Caco-2 (cell line): ENCODE data around the gene PHF21B. TPM values are rescaled to one million over a fixed set of nuclear protein-coding genes. Genes with fewer than 3 reads are reported as not detected.

Source experiments
- BruUV-seq: library from RNA; stranded (reverse); fragments of 400-500 nt; replicated peaks from 2 replicates; lab custom pipeline; 2021; lab: Mats Ljungman, UMichigan
- CTCF ChIA-PET: fragments of 300-600 bp; sonication (Branson Sonifier 250); formaldehyde crosslinking; loops from one replicate; lab custom pipeline; 2022; ENCODE audit warnings: antibody characterized with exemption; lab: Charles Lee
- POLR2A ChIA-PET: fragments of 300-600 bp; sonication (Branson Sonifier 250); formaldehyde crosslinking; loops from one replicate; lab custom pipeline; 2022; ENCODE audit warnings: antibody characterized with exemption; lab: Charles Lee
- DNase-seq, 2 experiments: peaks; one replicate each; pipeline versions ENCODE4 v3.0.0 to v3.0.0-alpha.2; 2020 to 2022
- H3K27me3 ChIP-seq: replicated peaks from 2 replicates; pipeline ENCODE4 v1.6.0; 2011; ENCODE audit warnings: low read length; ENCODE audit not compliant: control insufficient read depth, insufficient read depth
- H3K36me3 ChIP-seq: 2 replicates; pipeline ENCODE4 v1.5.1; 2011; ENCODE audit warnings: low read length; ENCODE audit not compliant: control insufficient read depth, insufficient read depth
- H3K4me1 ChIP-seq: fragments of 250-450 bp; sonication (Bioruptor Pico); 2 replicates; pipeline ENCODE4 v1.5.1; 2020; ENCODE audit warnings: mild to moderate bottlenecking
- H3K4me3 ChIP-seq: 2 replicates; pipeline ENCODE4 v1.5.1; 2011; ENCODE audit warnings: low read depth, mild to moderate bottlenecking, control low read depth, low read length
- H3K9me3 ChIP-seq: fragments of 250-450 bp; sonication (Bioruptor Pico); 2 replicates; pipeline ENCODE4 v1.5.1; 2020; ENCODE audit warnings: mild to moderate bottlenecking, moderate library complexity
- H3K27ac Mint-ChIP-seq: one replicate; pipeline ENCODE4 v1.8.0; 2022; ENCODE audit warnings: mixed read lengths; ENCODE audit not compliant: unreplicated experiment
- H3K27me3 Mint-ChIP-seq: one replicate; pipeline ENCODE4 v1.8.0; 2022; ENCODE audit warnings: mixed read lengths; ENCODE audit not compliant: insufficient read depth, unreplicated experiment
- H3K36me3 Mint-ChIP-seq: one replicate; pipeline ENCODE4 v1.8.0; 2022; ENCODE audit warnings: mild to moderate bottlenecking, mixed read lengths; ENCODE audit not compliant: insufficient read depth, unreplicated experiment
- H3K4me1 Mint-ChIP-seq: one replicate; pipeline ENCODE4 v1.8.0; 2022; ENCODE audit warnings: low read depth, mixed read lengths; ENCODE audit not compliant: unreplicated experiment
- H3K4me3 Mint-ChIP-seq: one replicate; pipeline ENCODE4 v1.8.0; 2022; ENCODE audit warnings: mild to moderate bottlenecking, moderate library complexity, mixed read lengths; ENCODE audit not compliant: unreplicated experiment
- H3K9me3 Mint-ChIP-seq: one replicate; pipeline ENCODE4 v1.8.0; 2022; ENCODE audit warnings: mixed read lengths; ENCODE audit not compliant: unreplicated experiment
- CTCF ChIP-seq, 2 experiments: fragments of 200-600 bp in 1 of 2; IDR thresholded peaks; 1 replicate in 1 of 2; 2 replicates in 1 of 2; pipeline versions ENCODE4 v1.5.1 to v1.8.0; 2011 to 2022; ENCODE audit warnings: antibody characterized with exemption in 1 of 2, control low read depth in 1 of 2, inconsistent platforms in 1 of 2, low read depth in 1 of 2, low read length in 1 of 2, mild to moderate bottlenecking in 1 of 2, moderate library complexity in 1 of 2; ENCODE audit not compliant: insufficient read depth in 1 of 2, severe bottlenecking in 1 of 2, unreplicated experiment in 1 of 2
- intact Hi-C: fragments of 100-400 bp; cut with micrococcal nuclease; formaldehyde crosslinking; loops from one replicate; pipeline ENCODE4 v1.10.0; 2022; ENCODE audit not compliant: unreplicated experiment
- total RNA-seq: library from RNA; stranded (reverse); gene quantifications from 2 replicates; pipeline ENCODE4 v1.2.3, GENCODE V29; 2022

The PHF21B gene
- total RNA-seq, 1 experiment from 2014 or later: 0.98 TPM

- H3K4me3 ChIP-seq: no peak overlapping the region
- ChIA-PET CTCF (interaction anchor here (0.5 kb wide), 1 partner anchor 186 kb away, joined by 4 read pairs; no protein-coding TSS in a partner anchor), POLR2A (no interaction called here)
- H3K27me3 ChIP-seq: peaks cover 1% of the 10 kb centered on the region
- H3K27me3 Mint-ChIP-seq: peaks cover 25% of the 10 kb centered on the region
- H3K27ac Mint-ChIP-seq: no peak overlapping the region
- no peak for DNase-seq
- no peaks in the 10 kb centered on the region for H3K4me1 ChIP-seq
- no peak overlapping the region for H3K4me3 Mint-ChIP-seq
- no peaks in the 10 kb centered on the region for H3K4me1 Mint-ChIP-seq
- no TSS peak for BruUV-seq
- TF ChIP-seq CTCF (IDR thresholded peaks at IDR 0.05; ENCODE audit: insufficient read depth in 1 of 2, low read depth in 1 of 2, low read length in 1 of 2, severe bottlenecking in 1 of 2, unreplicated experiment in 1 of 2): no peak
- H3K36me3 Mint-ChIP-seq: no peaks in the 10 kb centered on the region
- no peaks in the 10 kb centered on the region for H3K9me3 Mint-ChIP-seq
- H3K9me3 ChIP-seq: no peaks in the 10 kb centered on the region
- no peaks in the 10 kb centered on the region for H3K36me3 ChIP-seq
- intact Hi-C loops: no loop called here
Observed at GRCh38 chr22:44938886-44939285, 70.9 kb downstream of the PHF21B start.

DNA sequence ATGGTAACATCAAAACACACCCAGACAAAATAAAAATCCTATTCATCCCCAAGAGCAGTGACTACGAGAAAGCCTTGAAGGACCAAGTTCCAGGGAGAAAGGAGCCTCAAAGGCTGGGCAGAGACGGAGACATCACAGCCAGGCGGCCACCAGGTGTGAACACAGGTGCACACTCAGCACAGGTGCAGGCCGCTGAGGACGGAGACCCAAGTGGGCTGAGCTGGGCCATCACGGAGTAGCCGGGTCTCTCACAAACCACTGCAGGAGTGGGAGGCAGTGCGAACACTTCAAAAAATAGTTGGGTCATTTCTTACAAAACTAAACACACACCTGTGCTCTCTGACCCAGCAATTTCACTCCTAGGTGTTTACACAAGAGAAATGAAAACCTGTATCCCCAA lies 72.6 kb downstream of the PHF21B start:
- no peaks in the 10 kb centered on the region for H3K4me1 Mint-ChIP-seq
- no peaks in the 10 kb centered on the region for H3K36me3 Mint-ChIP-seq
- ChIA-PET CTCF (no interaction called here), POLR2A (no interaction called here)
- H3K4me3 ChIP-seq: no peak overlapping the region
- no peaks in the 10 kb centered on the region; the same call in 1 of the 2 replicates for H3K27me3 ChIP-seq
- BruUV-seq: no TSS peak
- no peak for DNase-seq
- H3K27me3 Mint-ChIP-seq: peaks cover 22% of the 10 kb centered on the region
- no peaks in the 10 kb centered on the region for H3K9me3 Mint-ChIP-seq
- H3K9me3 ChIP-seq: no peaks in the 10 kb centered on the region
- H3K4me3 Mint-ChIP-seq: no peak overlapping the region
- H3K36me3 ChIP-seq: no peaks in the 10 kb centered on the region
- no peak for TF ChIP-seq CTCF (IDR thresholded peaks at IDR 0.05; ENCODE audit: insufficient read depth in 1 of 2, low read depth in 1 of 2, low read length in 1 of 2, severe bottlenecking in 1 of 2, unreplicated experiment in 1 of 2)
- H3K27ac Mint-ChIP-seq: no peak overlapping the region
- intact Hi-C loops: no loop called here
- no peaks in the 10 kb centered on the region for H3K4me1 ChIP-seq

DNA sequence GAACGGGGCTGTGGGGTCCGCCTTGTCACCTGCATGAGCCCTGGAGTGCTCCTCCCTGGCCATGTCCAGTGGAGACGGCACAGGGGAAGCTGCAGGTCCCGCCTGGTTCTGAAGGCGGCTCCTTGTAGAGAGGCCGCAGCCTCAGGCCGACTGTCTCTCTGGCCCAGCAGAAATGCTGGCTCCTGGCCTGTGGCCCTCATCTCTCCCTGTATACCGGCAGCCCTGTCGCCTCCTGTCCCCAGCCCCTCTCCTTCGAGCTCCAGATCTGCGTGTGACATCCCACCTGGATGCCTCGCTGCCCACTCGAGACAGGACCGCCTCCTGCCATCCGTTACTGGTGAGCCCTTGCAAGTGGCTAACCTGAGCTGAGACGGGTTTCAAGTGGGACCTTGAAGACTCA lies 73.6 kb downstream of the PHF21B start:
- POLR2A ChIA-PET: no interaction called here
- Mint-ChIP-seq H3K4me1 (no peaks in the 10 kb centered on the region), H3K27ac (no peak overlapping the region), H3K9me3 (no peaks in the 10 kb centered on the region), H3K4me3 (no peak overlapping the region), H3K36me3 (no peaks in the 10 kb centered on the region), H3K27me3 (peaks cover 22% of the 10 kb centered on the region)
- no peaks in the 10 kb centered on the region for H3K36me3 ChIP-seq
- DNase-seq: no peak
- no peak for TF ChIP-seq CTCF (IDR thresholded peaks at IDR 0.05; ENCODE audit: insufficient read depth in 1 of 2, low read depth in 1 of 2, low read length in 1 of 2, severe bottlenecking in 1 of 2, unreplicated experiment in 1 of 2)
- intact Hi-C loops: no loop called here
- CTCF ChIA-PET: no interaction called here
- no TSS peak for BruUV-seq
- no peak overlapping the region for H3K4me3 ChIP-seq
- no peaks in the 10 kb centered on the region; the same call in 1 of the 2 replicates for H3K27me3 ChIP-seq
- H3K9me3 ChIP-seq: no peaks in the 10 kb centered on the region
- H3K4me1 ChIP-seq: no peaks in the 10 kb centered on the region
